GDM1 (cell line): ENCODE data around the gene NID1.
A peak's percentile ranks its signal among the peaks of the same experiment; 100 is the strongest.

Source experiments
- DNase-seq: peaks from one replicate; lab custom pipeline; 2025; lab: John Stamatoyannopoulos, UW

NID1 gene, protein sequence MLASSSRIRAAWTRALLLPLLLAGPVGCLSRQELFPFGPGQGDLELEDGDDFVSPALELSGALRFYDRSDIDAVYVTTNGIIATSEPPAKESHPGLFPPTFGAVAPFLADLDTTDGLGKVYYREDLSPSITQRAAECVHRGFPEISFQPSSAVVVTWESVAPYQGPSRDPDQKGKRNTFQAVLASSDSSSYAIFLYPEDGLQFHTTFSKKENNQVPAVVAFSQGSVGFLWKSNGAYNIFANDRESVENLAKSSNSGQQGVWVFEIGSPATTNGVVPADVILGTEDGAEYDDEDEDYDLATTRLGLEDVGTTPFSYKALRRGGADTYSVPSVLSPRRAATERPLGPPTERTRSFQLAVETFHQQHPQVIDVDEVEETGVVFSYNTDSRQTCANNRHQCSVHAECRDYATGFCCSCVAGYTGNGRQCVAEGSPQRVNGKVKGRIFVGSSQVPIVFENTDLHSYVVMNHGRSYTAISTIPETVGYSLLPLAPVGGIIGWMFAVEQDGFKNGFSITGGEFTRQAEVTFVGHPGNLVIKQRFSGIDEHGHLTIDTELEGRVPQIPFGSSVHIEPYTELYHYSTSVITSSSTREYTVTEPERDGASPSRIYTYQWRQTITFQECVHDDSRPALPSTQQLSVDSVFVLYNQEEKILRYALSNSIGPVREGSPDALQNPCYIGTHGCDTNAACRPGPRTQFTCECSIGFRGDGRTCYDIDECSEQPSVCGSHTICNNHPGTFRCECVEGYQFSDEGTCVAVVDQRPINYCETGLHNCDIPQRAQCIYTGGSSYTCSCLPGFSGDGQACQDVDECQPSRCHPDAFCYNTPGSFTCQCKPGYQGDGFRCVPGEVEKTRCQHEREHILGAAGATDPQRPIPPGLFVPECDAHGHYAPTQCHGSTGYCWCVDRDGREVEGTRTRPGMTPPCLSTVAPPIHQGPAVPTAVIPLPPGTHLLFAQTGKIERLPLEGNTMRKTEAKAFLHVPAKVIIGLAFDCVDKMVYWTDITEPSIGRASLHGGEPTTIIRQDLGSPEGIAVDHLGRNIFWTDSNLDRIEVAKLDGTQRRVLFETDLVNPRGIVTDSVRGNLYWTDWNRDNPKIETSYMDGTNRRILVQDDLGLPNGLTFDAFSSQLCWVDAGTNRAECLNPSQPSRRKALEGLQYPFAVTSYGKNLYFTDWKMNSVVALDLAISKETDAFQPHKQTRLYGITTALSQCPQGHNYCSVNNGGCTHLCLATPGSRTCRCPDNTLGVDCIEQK

DNA sequence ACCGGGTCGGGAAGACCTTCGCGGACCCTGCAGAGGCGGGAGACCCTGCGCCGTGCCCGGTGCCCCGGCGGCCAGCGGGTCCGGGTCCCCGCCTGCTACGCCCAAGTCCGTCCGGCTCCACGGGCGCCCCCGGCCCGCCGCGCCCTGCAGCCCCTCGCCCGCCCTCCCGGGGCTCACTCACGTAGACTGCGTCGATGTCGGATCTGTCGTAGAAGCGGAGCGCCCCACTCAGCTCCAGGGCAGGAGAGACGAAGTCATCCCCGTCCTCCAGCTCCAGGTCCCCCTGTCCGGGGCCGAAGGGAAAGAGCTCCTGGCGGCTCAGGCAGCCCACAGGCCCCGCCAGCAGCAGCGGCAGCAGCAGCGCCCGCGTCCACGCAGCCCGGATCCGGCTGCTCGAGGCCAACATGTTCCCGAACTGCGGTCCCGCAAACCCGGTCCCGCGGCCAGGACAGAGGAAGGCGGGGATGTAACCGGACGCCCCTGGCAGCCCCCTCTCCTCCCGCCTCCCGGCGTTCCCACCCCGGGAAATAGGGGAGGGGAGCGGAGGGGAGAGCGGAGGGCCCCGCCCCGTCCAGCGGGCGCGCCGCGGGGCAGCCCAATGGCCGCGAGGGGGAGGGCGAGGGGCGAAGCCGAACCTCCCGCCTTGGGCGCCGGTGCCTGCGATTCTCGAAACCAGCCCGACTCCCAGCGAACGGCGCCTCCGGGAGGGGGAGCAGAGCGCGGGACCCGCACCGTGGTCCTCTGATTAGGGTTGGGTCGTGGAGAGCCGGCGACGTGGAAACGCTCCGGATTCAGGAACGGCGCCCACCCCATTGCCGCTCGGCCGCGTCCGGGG is at the start of gene NID1:
TSS of gene NID1 (minus strand) at position 417 of the 835 bp plus-strand sequence. CDS start at position 406, 11 bp downstream.
- DNase-seq: no peak

DNA sequence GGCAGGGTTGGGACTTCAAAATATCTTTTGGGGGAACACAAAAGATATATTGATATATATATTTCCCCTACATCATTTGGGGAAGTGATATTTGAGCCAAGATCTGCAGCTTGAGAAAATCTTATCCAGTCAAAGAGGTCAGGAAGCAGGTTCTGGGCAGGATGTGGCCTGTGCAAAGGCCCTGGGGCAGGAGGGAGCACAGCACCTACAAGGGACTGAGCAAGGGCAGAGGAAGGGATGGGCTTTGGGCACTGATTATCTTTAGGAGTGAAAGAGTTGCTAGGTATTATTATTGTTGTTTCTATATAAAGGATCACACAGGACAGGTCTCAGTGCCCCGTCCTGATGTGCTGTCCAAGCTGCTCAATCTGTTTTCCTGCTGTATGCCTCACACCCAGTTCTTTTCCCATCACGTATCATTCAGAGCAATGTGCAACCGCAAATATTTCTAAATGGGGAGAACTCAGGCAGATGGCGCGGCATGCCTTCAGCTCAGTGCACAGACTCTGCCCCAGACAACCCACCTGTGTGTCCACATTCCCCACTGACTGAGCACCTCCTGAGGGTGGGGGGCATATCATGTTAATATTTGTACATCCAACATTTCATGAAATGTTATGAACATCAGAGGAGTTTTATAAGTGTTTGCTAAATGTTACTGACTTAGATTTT is 49.3 kb upstream of the NID1 start:
- DNase-seq: no peak

DNA sequence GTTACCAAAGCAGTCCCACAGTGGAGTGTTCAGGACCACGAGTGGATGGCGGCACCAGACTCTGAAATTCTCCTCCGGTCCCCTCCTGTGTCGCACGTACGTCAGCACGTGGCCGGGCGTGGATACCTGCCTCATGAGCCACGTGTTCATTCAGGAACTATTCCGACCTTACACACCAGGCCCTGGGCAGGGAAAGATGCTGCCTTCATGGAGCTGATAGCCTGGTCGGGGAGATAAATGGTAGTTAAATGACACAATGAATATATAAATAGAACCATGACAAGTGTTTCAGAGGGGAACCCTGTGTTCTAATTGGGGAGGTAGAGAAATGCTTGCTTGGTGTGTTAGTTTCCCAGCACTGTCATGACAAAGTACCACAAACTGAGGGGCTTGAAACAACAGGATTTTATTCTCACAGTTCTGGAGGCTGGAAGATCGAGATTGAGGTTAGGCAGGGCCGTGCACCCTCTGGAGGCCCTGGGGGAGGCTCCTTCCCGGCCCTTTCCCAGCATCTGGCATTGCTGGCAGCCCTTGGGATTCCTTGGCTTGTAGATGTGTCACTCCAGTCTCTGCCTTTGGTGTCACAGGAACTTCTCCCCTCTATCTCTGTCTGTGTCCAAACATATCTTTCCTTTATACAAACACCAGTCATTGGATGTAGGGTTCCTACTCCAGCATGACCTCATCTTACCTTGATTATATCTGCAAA is 48.6 kb upstream of the NID1 start:
- no peak for DNase-seq

DNA sequence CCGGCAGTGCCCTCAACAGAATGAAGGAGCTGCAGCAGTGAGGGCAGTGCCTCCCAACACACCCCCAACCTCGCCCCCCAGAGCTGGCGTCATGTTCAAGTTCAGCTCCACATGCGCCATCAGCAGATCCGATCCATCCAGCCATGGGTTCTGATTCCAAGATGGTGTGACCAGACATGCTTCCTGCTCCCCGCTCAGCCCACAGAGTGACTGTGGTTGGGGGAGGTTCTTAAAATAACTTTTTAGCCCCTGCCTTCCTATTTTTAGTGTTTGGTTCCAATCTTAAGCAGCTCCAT is 47.4 kb upstream of the NID1 start:
- no peak for DNase-seq

DNA sequence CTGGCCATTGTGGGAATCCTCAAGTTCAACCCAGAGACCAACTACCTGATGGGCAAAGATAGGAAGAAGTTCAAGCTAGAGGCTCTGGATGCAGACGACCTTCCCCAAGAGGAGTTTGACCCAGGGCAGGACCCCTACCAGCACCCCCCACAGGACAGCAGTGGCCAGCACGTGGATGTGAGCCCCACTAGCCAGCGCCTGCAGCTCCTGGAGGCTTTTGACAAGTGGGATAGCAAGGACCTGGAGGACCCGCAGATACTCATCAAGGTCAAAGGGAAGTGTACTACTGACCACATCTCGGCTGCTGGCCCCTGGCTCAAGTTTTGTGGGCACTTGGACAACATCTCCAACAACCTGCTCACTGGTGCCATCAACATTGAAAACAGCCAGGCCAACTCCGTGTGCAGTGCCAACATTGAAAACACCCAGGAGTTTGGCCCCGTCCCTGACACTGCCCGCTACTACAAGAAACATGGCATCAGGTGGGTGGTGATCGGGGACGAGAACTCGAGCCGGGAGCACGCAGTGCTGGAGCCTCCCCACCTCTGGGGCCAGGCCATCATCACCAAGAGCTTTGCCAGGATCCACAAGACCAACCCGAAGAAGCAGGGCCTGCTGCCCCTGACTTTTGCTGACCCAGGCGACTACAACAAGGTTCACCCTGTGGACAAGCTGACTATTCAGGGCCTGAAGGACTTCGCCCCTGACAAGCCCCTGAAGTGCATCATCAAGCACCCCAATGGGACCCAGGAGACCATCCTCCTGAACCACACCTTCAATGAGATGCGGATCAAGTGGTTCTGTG is 46.8 kb upstream of the NID1 start:
- no peak for DNase-seq

DNA sequence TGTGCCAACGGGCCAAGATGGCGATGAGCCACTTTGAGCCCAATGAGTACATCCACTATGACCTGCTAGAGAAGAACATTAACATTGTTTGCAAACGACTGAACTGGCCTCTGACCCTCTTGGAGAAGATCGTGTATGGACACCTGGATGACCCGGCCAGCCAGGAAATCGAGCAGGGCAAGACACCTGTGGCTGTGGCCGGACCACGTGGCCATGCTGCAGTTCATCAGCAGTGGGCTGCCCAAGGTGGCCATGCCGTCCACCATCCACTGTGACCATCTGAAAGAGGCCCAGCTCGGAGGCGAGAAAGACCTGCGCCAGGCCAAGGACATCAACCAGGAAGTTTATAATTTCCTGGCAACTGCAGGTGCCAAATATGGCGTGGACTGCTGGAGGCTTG is 45.2 kb upstream of the NID1 start:
- no peak for DNase-seq

DNA sequence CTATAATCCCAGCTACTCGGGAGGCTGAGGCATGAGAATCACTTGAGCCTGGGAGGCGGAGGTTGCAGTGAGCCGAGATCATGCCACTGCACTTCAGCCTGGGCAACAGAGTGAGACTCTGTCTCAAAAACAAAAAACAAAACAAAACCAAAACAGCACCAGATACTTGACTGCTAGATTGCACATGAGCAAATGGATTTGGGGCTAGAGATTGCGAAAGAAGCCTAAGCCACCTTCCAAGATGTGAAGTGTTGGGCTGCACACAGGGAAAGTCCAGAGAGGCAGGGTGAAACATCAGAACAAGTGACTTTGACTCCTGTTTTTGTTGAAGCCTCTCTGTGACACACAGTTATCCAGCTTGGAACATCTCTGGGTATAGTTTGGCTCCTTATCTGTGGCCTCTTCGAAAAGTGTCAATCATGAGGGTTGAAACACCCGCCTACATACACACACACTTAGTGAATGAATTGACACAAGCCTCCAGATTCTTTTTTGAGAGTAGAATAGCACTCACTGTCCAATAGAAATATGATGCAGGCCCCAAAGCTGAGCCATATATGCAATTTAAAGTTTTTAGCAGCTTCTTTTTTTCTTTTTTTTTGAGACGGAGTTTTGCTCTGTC is 43.2 kb upstream of the NID1 start:
- DNase-seq: no peak

DNA sequence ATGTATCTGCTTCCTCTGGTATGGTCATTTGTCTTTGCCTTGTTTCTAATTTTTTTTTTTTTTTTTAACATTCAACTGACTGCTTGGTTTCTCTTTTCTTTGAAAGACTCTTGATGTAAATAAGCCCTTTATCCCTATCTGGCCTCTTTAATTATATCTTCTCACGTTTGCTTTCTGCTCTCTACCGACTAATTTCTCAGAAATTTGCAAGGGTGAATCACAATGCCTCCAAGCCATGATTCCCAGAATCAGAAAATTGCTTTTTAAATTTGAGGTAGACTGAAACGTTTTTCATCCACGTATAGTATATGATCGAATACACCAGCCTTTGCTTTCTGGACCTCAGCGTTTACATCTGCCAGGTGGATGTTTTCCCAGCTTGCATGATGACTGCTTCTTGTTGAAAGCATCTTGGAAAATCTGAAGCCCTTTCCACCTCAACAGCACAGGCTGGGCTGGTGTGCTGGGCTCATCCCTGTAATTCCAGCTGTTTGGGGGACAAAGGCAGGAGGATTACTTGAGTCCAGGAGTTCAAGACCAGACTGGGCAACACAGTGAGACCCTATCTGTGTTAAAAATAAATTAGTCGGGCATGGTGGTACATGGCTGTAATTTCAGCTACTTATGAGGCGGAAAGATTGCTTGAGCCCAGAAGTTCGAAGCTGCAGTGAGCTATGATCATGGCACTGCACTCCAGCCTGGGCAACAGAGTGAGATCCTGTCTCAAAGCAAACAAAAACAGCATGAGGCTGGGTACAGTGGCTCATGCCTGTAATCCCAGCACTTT is 42.4 kb upstream of the NID1 start:
- no peak for DNase-seq

DNA sequence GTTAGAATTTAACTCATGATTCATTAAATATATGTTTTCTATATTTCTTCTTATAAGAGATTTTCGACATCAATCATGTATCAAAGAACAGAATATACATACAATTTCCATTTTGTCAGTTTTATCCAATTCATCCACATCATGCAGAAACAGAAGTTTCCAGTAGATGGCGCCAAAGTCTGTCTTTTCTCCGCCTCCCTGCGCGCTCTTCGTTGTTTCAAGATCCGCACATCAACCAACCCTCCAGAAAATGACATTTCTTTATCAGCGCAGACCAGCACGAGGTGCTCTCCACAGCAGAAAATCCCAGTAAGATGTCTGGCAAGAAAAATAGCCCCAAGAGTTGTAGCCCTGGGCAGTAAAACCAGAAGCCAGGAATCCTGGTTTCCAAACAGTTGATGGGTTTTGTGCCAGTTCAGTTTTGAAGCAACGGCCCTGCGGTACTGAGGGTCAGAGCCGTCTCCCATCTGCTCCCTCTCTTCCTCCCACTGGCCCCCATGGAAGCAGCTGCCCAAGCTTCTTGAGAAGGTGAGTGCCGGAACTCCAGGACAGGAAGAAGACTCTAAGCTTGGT is 38.8 kb upstream of the NID1 start:
- peak; percentile 17 for DNase-seq

DNA sequence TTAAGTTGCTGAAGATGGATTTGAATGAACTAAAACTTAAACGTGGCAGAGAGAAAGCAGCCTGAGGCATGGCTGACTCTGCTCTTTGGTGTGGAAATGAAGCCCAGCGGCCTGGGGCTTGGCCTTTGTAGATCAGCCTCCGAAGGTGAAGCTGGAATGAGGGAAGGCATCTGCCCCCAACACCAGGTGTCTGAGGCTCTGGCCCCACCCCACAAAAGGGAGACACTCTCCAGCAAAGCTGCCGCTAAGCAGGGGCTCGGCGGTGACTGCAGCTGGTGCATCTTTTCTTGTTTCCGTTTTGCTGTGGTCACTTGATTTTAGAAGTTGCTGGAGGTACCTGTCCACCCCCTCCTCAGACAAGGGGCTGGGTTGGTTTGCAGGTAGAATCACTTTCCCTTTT is 38.2 kb upstream of the NID1 start:
- DNase-seq: no peak

DNA sequence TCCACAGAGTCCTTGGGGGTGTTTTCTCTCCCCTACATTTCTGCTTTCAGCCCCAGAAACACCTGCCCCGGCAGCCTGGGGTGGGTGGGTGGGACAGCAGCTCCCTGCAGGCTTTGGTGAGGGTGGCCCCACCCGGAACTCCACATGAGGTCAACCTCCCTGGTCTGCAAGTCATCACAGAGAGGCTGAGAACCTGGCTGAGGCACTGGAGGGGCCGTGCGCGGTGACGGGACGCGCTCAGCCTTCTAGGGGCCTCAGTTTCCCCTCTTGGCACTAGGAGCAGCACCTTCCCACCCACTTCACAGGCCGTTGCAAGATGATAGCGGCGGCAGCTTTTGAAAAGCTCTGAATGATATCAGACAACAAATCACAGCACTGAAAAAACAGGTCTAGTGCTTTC is 37.7 kb upstream of the NID1 start:
- no peak for DNase-seq

DNA sequence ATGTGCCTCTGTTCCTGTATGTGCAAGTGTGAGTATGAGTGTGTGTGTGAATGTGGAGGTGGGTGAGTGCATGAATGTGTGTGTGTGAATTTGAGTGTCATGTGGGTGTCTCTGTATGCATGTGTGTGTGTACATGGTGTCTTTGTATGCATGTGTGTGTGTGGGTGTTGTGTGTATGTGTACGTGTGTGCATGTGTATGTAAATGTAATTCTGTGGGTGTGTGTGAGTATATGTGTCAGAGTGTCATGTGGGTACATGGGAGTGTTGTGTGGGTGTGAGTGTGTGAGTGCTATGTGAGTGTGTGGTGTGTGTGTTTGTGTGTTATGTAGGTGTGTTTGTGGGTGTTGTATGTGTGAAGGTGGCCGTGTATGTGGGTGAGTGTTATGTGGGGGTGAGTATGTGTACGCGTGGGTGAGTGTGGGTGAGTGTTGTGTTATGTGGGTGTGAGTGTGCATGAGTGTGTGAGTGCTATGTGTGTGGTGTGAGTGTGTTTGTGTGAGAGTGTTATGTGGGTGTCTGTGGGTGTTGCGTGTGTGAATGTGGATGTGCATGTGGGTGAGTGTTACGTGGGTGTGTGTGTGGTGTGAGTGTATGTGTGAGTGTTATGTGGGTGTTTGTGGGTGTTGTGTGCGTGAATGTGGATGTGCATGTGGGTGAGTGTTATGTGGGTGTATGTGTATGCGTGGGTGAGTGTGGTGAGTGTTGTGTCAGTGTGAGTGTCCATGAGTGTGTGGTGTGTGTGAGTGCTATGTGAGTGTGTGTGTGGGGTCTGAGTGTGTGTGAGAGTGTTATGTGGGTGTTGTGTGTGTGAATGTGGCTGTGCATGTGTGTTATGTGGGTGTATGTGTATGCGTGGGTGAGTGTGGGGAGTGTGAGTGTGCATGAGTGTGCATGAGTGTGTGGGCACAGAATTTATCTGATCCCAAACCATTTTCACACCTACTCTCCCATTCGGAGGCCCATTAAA is 36.6 kb upstream of the NID1 start:
- DNase-seq: no peak

DNA sequence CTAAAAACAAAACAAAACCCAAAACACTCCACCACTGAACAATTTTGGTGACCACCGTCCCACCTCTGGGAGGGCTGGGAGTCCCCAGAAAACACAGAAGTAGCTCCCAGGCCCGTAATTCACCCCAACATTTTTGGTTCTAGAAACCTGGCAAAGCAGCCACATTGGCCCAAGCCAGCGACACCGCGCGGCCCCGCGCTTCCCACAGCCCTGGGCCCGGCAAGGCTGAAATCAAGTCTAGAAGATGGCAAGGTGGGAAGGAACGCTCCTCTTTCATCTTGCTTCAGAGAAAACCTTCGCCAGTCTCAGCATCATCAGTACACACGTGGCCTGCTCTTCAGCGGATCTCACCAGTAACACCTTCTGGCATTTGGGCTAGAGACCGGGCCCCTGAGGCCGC is 35.9 kb upstream of the NID1 start:
- no peak for DNase-seq

DNA sequence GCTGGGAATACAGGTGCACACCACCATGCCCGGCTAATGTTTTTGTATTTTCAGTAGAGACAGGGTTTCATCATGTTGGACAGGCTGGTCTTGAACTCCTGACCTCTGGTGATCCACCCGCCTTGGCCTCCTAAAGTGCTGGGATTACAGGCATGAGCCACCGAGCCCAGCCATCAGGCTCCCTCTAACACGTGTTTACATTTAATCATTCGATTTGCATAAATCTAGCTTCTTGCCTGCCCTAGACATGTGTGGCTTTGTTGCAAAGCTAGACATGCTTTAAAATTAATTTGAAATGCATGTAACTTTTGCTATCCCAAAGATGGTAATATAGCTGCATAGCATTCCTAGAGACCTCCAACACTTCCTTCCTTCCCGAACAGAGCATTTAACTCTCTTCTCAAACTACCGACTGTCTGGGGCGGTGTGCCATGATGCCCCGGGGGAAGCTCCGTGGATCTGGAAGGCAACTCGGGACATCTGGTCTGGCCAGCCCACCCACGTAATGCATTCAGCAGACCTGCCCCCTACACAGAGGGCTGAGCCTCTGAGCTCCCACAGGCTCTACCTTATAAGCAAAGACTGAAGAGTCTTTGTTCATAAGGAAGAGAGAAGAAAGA is 34.6 kb upstream of the NID1 start:
- no peak for DNase-seq

DNA sequence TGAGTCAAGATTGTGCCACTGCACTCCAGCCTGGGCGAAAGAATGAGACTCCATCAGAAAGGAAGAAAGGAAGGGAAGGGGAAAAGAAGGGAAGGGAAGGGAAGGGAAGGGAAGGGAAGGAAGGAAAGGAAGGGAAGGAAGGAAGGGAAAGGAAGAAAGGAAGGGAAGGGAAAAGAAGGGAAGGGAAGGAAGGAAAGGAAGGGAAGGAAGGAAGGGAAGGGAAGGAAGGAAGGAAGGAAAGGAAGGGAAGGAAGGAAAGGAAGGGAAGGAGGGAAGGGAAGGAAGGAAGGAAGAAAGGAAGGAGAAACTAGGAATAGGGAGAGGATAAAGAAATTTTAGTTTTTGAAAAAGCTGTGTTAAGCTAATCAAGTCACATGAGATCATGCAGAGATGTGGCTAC is 33.4 kb upstream of the NID1 start:
- DNase-seq: no peak
